ENCODE measurements around the gene PARP3. TPM values are rescaled to one million over a fixed set of nuclear protein-coding genes. Genes with fewer than 3 reads are reported as not detected.

Gene PARP3
- total RNA-seq, 4 donors from 2014 or later = 13.4 to 39.0 (median 29.5) TPM

- no peak for TF ChIP-seq CTCF (IDR thresholded peaks at IDR 0.05; ENCODE audit: low read depth)
Measured at GRCh38 chr3:51948016-51948580, 5.9 kb downstream of the PARP3 start.

- TF ChIP-seq CTCF (IDR thresholded peaks at IDR 0.05; ENCODE audit: low read depth) = no peak
Measured at GRCh38 chr3:51949121-51949520, 7.0 kb downstream of the PARP3 start.

GRCh38 chr3:51950899-51951298 lies 8.7 kb downstream of the PARP3 start:
- no peak for TF ChIP-seq CTCF (IDR thresholded peaks at IDR 0.05; ENCODE audit: low read depth)

GRCh38 chr3:51953445-51953844 lies 11.3 kb downstream of the PARP3 start:
- TF ChIP-seq CTCF (IDR thresholded peaks at IDR 0.05; ENCODE audit: low read depth) = no peak

- TF ChIP-seq CTCF (IDR thresholded peaks at IDR 0.05; ENCODE audit: low read depth) = no peak
Measured at GRCh38 chr3:51954105-51954504, 11.9 kb downstream of the PARP3 start.

- TF ChIP-seq CTCF (IDR thresholded peaks at IDR 0.05; ENCODE audit: low read depth) = no peak
Measured at GRCh38 chr3:51954713-51955112, 12.6 kb downstream of the PARP3 start.

GRCh38 chr3:51955175-51955892 lies 13.2 kb downstream of the PARP3 start, which contains the start of gene GPR62:
Gene GPR62, plus strand, starts transcription at chr3:51955381. Its CDS starts 272 bp downstream, at chr3:51955653.
- no peak for TF ChIP-seq CTCF (IDR thresholded peaks at IDR 0.05; ENCODE audit: low read depth)

All from subcutaneous adipose tissue (tissue), 4 donors.